HCT116 (cell line): ENCODE measurements around the gene KRCC1. TPM values are rescaled to one million over a fixed set of nuclear protein-coding genes. Genes with fewer than 3 reads are reported as not detected.
A peak's percentile ranks its signal among the peaks of the same experiment; 100 is the strongest.

Source experiments
- ATAC-seq: fragments of 200-7000 bp; cut with Tn5 transposase; 2 replicates; pipeline ENCODE4 v1.9.1; 2020; ENCODE audit warnings: mild to moderate bottlenecking, moderate library complexity
- BruUV-seq: library from RNA; stranded (reverse); fragments of 400-500 nt; replicated peaks from 2 replicates; lab custom pipeline; 2021; lab: Mats Ljungman, UMichigan
- CTCF ChIA-PET: fragments of 300-600 bp; sonication (Branson Sonifier 250); formaldehyde crosslinking; loops from one replicate; lab custom pipeline; 2021; ENCODE audit warnings: antibody characterized with exemption; lab: Charles Lee
- POLR2A ChIA-PET: fragments of 300-600, 350-600 bp; sonication (Branson Sonifier 250); formaldehyde crosslinking; loops from one replicate; lab custom pipeline; 2021; ENCODE audit warnings: antibody characterized with exemption; lab: Charles Lee
- RAD21 ChIA-PET, 2 experiments: fragments of 300-600 bp; sonication (Branson Sonifier 250); formaldehyde crosslinking; loops; one replicate each; lab custom pipeline; 2023; ENCODE audit warnings: low total read pairs in 2 of 2; ENCODE audit not compliant: uncharacterized antibody in 2 of 2, unreplicated experiment in 2 of 2, low non-redundant PET in 1 of 2; lab: Charles Lee
- DNase-seq: peaks from one replicate; pipeline ENCODE4 v3.0.0-alpha.2; 2010; ENCODE audit warnings: low read depth, low spot score
- H2AFZ ChIP-seq: fragments of 200-600 bp; shearing (Covaris generic), sonication (generic); 2 replicates; pipeline ENCODE4 v1.6.1; 2017; ENCODE audit warnings: low read depth, mixed run types, mixed read lengths, antibody characterized with exemption, low read length; ENCODE audit not compliant: poor library complexity, severe bottlenecking
- H3K27ac ChIP-seq: 2 replicates; pipeline ENCODE4 v1.5.1; 2012; ENCODE audit warnings: low read depth, low read length
- H3K27me3 ChIP-seq: fragments of 200-600 bp; sonication (generic); 2 replicates; pipeline ENCODE4 v1.6.1; 2016; ENCODE audit warnings: mixed run types, low read length, mixed read lengths; ENCODE audit not compliant: insufficient read depth
- H3K36me3 ChIP-seq, 2 experiments: fragments of 200-500 bp in 1 of 2; fragments of 200-600 bp in 1 of 2; sonication (Bioruptor generic) in 1 of 2; sonication (generic) in 1 of 2; 2 replicates each; pipeline versions ENCODE4 v1.5.1 to v1.6.1; 2014 to 2016; ENCODE audit warnings: low read length in 2 of 2, inconsistent platforms in 1 of 2, mixed read lengths in 1 of 2, mixed run types in 1 of 2; ENCODE audit not compliant: insufficient read depth in 2 of 2, control insufficient read depth in 1 of 2
- H3K4me1 ChIP-seq, 2 experiments: fragments of 200-600 bp in 1 of 2; sonication (generic) in 1 of 2; 2 replicates each; pipeline versions ENCODE4 v1.5.1 to v1.6.1; 2012 to 2017; ENCODE audit warnings: low read length in 2 of 2, inconsistent platforms in 1 of 2, mild to moderate bottlenecking in 1 of 2, mixed read lengths in 1 of 2, mixed run types in 1 of 2, moderate library complexity in 1 of 2; ENCODE audit not compliant: insufficient read depth in 2 of 2, control insufficient read depth in 1 of 2
- H3K4me2 ChIP-seq: fragments of 200-600 bp; sonication (generic); 2 replicates; pipeline ENCODE4 v1.6.1; 2017; ENCODE audit warnings: mixed run types, low read length, mixed read lengths
- H3K4me3 ChIP-seq, 2 experiments: fragments of 200-600 bp in 1 of 2; sonication (generic) in 1 of 2; replicated peaks in 1 of 2; 2 replicates each; pipeline ENCODE4 v1.5.1; 2011 to 2016; ENCODE audit warnings: low read length in 2 of 2, control low read depth in 1 of 2, low read depth in 1 of 2, mild to moderate bottlenecking in 1 of 2, mixed read lengths in 1 of 2, mixed run types in 1 of 2
- H3K79me2 ChIP-seq: fragments of 200-600 bp; sonication (generic); 2 replicates; pipeline ENCODE4 v1.6.1; 2017; ENCODE audit warnings: mild to moderate bottlenecking, mixed run types, low read length, moderate library complexity, mixed read lengths; ENCODE audit not compliant: insufficient read depth
- H3K9ac ChIP-seq: fragments of 200-600 bp; sonication (generic); 2 replicates; pipeline ENCODE4 v1.6.1; 2016; ENCODE audit warnings: low read length, mixed read lengths
- H3K9me2 ChIP-seq: fragments of 200-600 bp; sonication (generic), shearing (Covaris generic); 2 replicates; pipeline ENCODE4 v1.6.1; 2017; ENCODE audit warnings: mixed run types, mild to moderate bottlenecking, moderate library complexity; ENCODE audit not compliant: insufficient read depth
- H3K9me3 ChIP-seq, 2 experiments: fragments of 200-500 bp in 1 of 2; fragments of 200-600 bp in 1 of 2; sonication (Bioruptor generic) in 1 of 2; sonication (generic) in 1 of 2; 2 replicates each; pipeline ENCODE4 v1.6.1; 2014 to 2017; ENCODE audit warnings: low read length in 2 of 2, mixed read lengths in 2 of 2, inconsistent platforms in 1 of 2, low read depth in 1 of 2, mild to moderate bottlenecking in 1 of 2, mixed run types in 1 of 2, moderate library complexity in 1 of 2; ENCODE audit not compliant: control insufficient read depth in 1 of 2, insufficient read depth in 1 of 2
- H4K20me1 ChIP-seq: fragments of 200-600 bp; sonication (generic), shearing (Covaris generic); 2 replicates; pipeline ENCODE4 v1.6.1; 2017; ENCODE audit warnings: mixed run types, mild to moderate bottlenecking, moderate library complexity; ENCODE audit not compliant: insufficient read depth
- ATF3 ChIP-seq: IDR thresholded peaks from 2 replicates; pipeline ENCODE4 v1.6.1; 2012
- CEBPB ChIP-seq: IDR thresholded peaks from 2 replicates; pipeline ENCODE4 v1.6.1; 2012; ENCODE audit warnings: low read depth
- CTCF ChIP-seq, 3 experiments: fragments of 200-600 bp in 1 of 3; sonication (generic) in 1 of 3; IDR thresholded peaks in 2 of 3; conservative IDR thresholded peaks in 1 of 3; 2 replicates each; pipeline ENCODE4 v1.5.1; 2012 to 2017; ENCODE audit warnings: low read depth in 2 of 3, low read length in 2 of 3, antibody characterized with exemption in 1 of 3, borderline replicate concordance in 1 of 3, control low read depth in 1 of 3, mild to moderate bottlenecking in 1 of 3, mixed read lengths in 1 of 3, mixed run types in 1 of 3, moderate library complexity in 1 of 3; ENCODE audit not compliant: insufficient read depth in 1 of 3
- EGR1 ChIP-seq: IDR thresholded peaks from 2 replicates; pipeline ENCODE4 v1.6.1; 2012; ENCODE audit warnings: low read depth
- ELF1 ChIP-seq: IDR thresholded peaks from 2 replicates; pipeline ENCODE4 v1.6.1; 2012; ENCODE audit warnings: low read depth, borderline replicate concordance
- EZH2 ChIP-seq: fragments of 200-600 bp; sonication (generic); IDR thresholded peaks from 2 replicates; pipeline ENCODE4 v1.6.1; 2017; ENCODE audit warnings: antibody characterized with exemption, mixed run types
- EZH2phosphoT487 ChIP-seq: fragments of 200-600 bp; IDR thresholded peaks from 2 replicates; pipeline ENCODE4 v1.6.1; 2018; ENCODE audit warnings: antibody characterized with exemption, borderline replicate concordance
- FOSL1 ChIP-seq: IDR thresholded peaks from 2 replicates; pipeline ENCODE4 v1.6.1; 2012; ENCODE audit warnings: low read depth
- JUND ChIP-seq: IDR thresholded peaks from 2 replicates; pipeline ENCODE4 v1.6.1; 2012
- MAX ChIP-seq: IDR thresholded peaks from 2 replicates; pipeline ENCODE4 v1.6.1; 2012
- REST ChIP-seq: IDR thresholded peaks from 2 replicates; pipeline ENCODE4 v1.6.1; 2012; ENCODE audit warnings: low read depth
- YY1 ChIP-seq: IDR thresholded peaks from 2 replicates; pipeline ENCODE4 v1.6.1; 2011; ENCODE audit warnings: low read length, low read depth, moderate library complexity, mild to moderate bottlenecking; ENCODE audit not compliant: insufficient replicate concordance; ENCODE audit errors: extremely low read depth
- ZBTB33 ChIP-seq: IDR thresholded peaks from 2 replicates; pipeline ENCODE4 v1.6.1; 2011; ENCODE audit warnings: mild to moderate bottlenecking, low read length, moderate library complexity; ENCODE audit not compliant: insufficient replicate concordance; ENCODE audit errors: extremely low read depth
- ZFX ChIP-seq: fragments of 450-650 bp; IDR thresholded peaks from 2 replicates; pipeline ENCODE4 v1.6.1; 2017
- ZNF274 ChIP-seq: fragments of 200-500 bp; sonication (Bioruptor generic); IDR thresholded peaks from 2 replicates; pipeline ENCODE4 v1.6.1; 2014; ENCODE audit warnings: mild to moderate bottlenecking, low read depth, low read length, inconsistent platforms
- intact Hi-C: fragments of 100-400 bp; cut with micrococcal nuclease; formaldehyde crosslinking; loops from 2 replicates; pipeline ENCODE4 v1.10.0; 2022
- total RNA-seq: library from RNA; stranded (reverse); gene quantifications from one replicate; pipeline ENCODE4 v1.2.1, GENCODE V29; 2021; ENCODE audit not compliant: unreplicated experiment

Gene KRCC1
- total RNA-seq, 1 experiment from 2014 or later: 5.8 TPM

- RAD21 ChIA-PET: no interaction called here
- Histone ChIP-seq H3K36me3 (no peaks in the 10 kb centered on the region), H3K4me1 (peaks cover 4 to 17% of the 10 kb centered on the region in 2 experiments), H2AFZ (no peak overlapping the region), H3K9me3 (no peaks in the 10 kb centered on the region), H3K4me2 (0 out of 2 replicates have a peak overlapping the region, but pooled peaks have one; percentile 1), H3K4me3 (no peak overlapping the region), H3K9ac (no peak overlapping the region), H4K20me1 (no peaks in the 10 kb centered on the region), H3K79me2 (no peaks in the 10 kb centered on the region), H3K27me3 (no peaks in the 10 kb centered on the region), H3K9me2 (no peaks in the 10 kb centered on the region), H3K27ac (no peak overlapping the region)
- intact Hi-C loops: no loop called here
- no TSS peak for BruUV-seq
- CTCF ChIA-PET: interaction anchor here (0.6 to 1.4 kb wide), 2 partner anchors 16 to 18 kb away, joined by 3 to 5 read pairs; no protein-coding TSS in a partner anchor
- POLR2A ChIA-PET: no interaction called here
- TF ChIP-seq EZH2phosphoT487: no peak
- TF ChIP-seq CEBPB: no peak
- TF ChIP-seq MAX: no peak
- TF ChIP-seq ZBTB33: no peak
- TF ChIP-seq ZFX: no peak
- no peak for TF ChIP-seq FOSL1
- TF ChIP-seq CTCF (IDR thresholded peaks at IDR 0.05 in 2 of 3, conservative IDR thresholded peaks at IDR 0.05 in 1 of 3; ENCODE audit: borderline replicate concordance in 1 of 3, insufficient read depth in 1 of 3, low read depth in 2 of 3, low read length in 2 of 3): no peak
- no peak for TF ChIP-seq ELF1
- no peak for TF ChIP-seq REST
- no peak for TF ChIP-seq EGR1
- no peak for TF ChIP-seq ZNF274
- TF ChIP-seq ATF3: no peak
- TF ChIP-seq YY1: no peak
- TF ChIP-seq EZH2: no peak
- no peak for TF ChIP-seq JUND
- DNase-seq: no peak
- no peak for ATAC-seq
These were observed 13.1 kb downstream of the KRCC1 start for GRCh38 chr2:88042476-88042875.
